ENCODE results near the gene ZBTB43.

DNA sequence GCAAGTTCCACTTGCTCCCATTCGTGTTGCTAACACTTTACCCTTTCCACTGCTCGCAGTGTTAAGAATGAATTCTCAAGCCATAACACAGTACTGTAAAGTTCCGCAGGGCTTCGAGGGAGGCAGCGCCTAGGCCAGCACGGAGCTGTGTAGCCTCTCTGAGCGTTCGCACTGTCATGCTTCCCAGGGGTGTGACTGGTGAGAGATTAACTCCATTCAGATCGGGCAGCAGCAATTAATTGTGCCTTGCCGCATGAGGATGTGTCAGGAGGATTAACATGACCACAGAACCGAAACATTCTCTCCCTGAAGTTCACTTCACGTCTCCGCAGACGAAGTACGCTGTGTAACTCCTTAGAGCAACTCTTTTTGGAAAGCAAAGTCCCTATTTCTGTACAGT lies 78.8 kb downstream of the ZBTB43 start:
- TF ChIP-seq, protein P1, sequence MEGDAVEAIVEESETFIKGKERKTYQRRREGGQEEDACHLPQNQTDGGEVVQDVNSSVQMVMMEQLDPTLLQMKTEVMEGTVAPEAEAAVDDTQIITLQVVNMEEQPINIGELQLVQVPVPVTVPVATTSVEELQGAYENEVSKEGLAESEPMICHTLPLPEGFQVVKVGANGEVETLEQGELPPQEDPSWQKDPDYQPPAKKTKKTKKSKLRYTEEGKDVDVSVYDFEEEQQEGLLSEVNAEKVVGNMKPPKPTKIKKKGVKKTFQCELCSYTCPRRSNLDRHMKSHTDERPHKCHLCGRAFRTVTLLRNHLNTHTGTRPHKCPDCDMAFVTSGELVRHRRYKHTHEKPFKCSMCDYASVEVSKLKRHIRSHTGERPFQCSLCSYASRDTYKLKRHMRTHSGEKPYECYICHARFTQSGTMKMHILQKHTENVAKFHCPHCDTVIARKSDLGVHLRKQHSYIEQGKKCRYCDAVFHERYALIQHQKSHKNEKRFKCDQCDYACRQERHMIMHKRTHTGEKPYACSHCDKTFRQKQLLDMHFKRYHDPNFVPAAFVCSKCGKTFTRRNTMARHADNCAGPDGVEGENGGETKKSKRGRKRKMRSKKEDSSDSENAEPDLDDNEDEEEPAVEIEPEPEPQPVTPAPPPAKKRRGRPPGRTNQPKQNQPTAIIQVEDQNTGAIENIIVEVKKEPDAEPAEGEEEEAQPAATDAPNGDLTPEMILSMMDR (IDR thresholded peaks at IDR 0.05; ENCODE audit: borderline replicate concordance, extremely low read depth, low read length, poor library complexity, severe bottlenecking): no peak
- no peak for TF ChIP-seq EZH2 (IDR thresholded peaks at IDR 0.05; ENCODE audit: borderline replicate concordance, low read depth, low read length, severe bottlenecking)
